NCI-H1694 (cell line): ENCODE results near the gene ATG4C.

Source experiments
- DNase-seq: peaks from one replicate; lab custom pipeline; 2025; lab: John Stamatoyannopoulos, UW

ATG4C gene

GRCh38 chr1:62840555-62840954 is 56.6 kb downstream of the ATG4C start:
- no peak for DNase-seq

GRCh38 chr1:62841587-62842169 is 57.7 kb downstream of the ATG4C start:
- peak; percentile 91 for DNase-seq

GRCh38 chr1:62844030-62844429 is 60.1 kb downstream of the ATG4C start:
- DNase-seq, result no peak

- no peak for DNase-seq
Observed at GRCh38 chr1:62849031-62849430, 65.1 kb downstream of the ATG4C start.

GRCh38 chr1:62852253-62852652 is 68.3 kb downstream of the ATG4C start:
- DNase-seq, result no peak

- DNase-seq, result no peak
Observed at GRCh38 chr1:62856960-62857359, 73.0 kb downstream of the ATG4C start.

GRCh38 chr1:62869217-62869754 is 85.4 kb downstream of the ATG4C start:
- DNase-seq, result no peak

- DNase-seq, result no peak
Observed at GRCh38 chr1:62870148-62870547, 86.2 kb downstream of the ATG4C start.

GRCh38 chr1:62875676-62876075 is 91.7 kb downstream of the ATG4C start:
- DNase-seq, result peak; percentile 24

GRCh38 chr1:62876535-62876934 is 92.6 kb downstream of the ATG4C start:
- DNase-seq, result no peak

GRCh38 chr1:62877579-62877978 is 93.6 kb downstream of the ATG4C start:
- DNase-seq, result no peak

- no peak for DNase-seq
Observed at GRCh38 chr1:62879962-62880361, 96.0 kb downstream of the ATG4C start.

GRCh38 chr1:62882201-62883104 is 98.5 kb downstream of the ATG4C start:
- peak; percentile 88 for DNase-seq

- no peak for DNase-seq
Observed at GRCh38 chr1:62884156-62884740, 100.3 kb downstream of the ATG4C start.

GRCh38 chr1:62887799-62888507 is 104.0 kb downstream of the ATG4C start:
- DNase-seq, result no peak

- no peak for DNase-seq
Observed at GRCh38 chr1:62891956-62892562, 108.1 kb downstream of the ATG4C start.

GRCh38 chr1:62897788-62898187 is 113.9 kb downstream of the ATG4C start:
- DNase-seq, result no peak

- DNase-seq, result no peak
Observed at GRCh38 chr1:62900566-62900965, 116.6 kb downstream of the ATG4C start.

GRCh38 chr1:62901650-62902049 is 117.7 kb downstream of the ATG4C start:
- no peak for DNase-seq

- DNase-seq, result no peak
Observed at GRCh38 chr1:62903522-62903921, 119.6 kb downstream of the ATG4C start.

- DNase-seq, result no peak
Observed at GRCh38 chr1:62903982-62904855, 120.3 kb downstream of the ATG4C start.
